ENCODE measurements around the gene NKRF.

Gene NKRF

DNA sequence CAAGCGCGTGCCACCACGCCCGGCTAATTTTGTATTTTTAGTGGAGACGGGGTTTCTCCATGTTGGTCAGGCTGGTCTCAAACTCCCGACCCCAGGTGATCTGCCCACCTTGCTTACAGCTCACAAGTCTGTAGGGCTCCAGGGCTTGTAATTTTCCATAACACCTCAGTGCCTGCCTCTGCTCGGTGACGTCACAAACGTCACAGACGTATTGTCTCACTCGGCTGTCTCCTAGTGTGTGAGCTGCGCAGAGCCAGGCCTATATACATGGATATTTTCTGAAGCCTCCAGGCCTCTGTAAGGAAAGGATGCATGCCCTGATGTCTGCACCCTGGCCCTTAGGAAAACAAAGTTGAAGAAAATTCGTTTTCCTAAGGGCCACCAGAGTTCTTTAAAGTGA lies 8.6 kb upstream of the NKRF start:
- DNase-seq (ENCODE audit: low read depth in 2 of 2), result no peak

DNA sequence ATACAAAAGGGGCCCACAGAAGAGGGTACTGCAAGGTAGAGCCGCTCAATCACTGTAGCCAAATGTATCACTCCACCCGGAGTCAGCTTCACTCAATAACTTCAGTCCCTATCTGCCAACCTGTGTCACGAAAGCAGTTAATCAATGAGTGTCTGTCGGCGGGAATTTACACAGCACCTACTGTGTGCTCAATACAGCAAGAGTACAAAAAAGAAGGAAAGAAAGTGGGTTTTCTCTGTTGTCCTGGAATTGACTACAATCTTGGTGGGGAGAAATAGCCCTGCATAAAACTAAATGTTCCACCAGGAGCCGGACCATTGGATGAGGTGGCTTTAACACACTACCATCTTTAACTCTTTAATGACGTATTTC lies 780 bp upstream of the NKRF start:
- no peak for DNase-seq (ENCODE audit: low read depth in 2 of 2)

DNA sequence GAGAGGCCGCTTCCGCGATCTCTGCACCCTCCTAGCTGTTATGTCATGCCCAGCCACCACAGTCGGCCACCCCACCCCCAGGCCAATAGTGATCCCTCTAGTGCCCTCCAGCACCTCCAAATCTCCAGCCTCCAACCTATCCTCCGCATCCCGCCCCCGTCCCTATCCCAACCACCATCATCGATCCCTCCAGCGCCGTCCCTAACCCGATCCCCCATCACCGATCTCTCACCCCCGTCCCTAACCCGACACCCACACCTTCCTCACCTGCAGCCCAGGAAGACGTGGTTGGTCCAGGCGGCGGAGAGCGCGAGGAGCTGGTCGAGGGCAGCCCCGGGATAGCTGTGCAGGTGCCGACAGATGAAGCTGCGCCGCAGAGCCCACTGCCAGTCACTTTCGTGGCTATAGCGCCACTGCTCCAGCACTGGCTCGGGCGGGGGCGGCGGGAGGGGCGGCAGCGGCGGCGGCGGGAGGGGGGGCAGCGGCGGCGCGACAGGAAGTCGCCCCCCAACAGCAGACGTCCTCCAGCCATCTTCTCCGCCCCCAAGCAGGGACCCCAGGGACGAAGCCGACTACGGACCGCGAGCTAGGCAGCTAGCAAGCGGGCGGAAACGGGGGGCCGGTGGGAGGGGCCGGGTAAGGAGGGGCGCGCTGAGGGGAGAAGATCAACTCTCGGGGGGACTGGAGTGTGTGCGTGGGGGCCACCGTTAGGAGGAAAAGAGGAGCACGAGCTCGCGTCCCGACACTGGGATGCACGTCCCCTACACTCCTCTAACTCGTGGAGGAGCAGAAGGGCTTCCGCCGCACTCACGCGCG lies 552 bp downstream of the NKRF start:
- peak; percentile 8 to 10 for DNase-seq (ENCODE audit: low read depth in 2 of 2)

DNA sequence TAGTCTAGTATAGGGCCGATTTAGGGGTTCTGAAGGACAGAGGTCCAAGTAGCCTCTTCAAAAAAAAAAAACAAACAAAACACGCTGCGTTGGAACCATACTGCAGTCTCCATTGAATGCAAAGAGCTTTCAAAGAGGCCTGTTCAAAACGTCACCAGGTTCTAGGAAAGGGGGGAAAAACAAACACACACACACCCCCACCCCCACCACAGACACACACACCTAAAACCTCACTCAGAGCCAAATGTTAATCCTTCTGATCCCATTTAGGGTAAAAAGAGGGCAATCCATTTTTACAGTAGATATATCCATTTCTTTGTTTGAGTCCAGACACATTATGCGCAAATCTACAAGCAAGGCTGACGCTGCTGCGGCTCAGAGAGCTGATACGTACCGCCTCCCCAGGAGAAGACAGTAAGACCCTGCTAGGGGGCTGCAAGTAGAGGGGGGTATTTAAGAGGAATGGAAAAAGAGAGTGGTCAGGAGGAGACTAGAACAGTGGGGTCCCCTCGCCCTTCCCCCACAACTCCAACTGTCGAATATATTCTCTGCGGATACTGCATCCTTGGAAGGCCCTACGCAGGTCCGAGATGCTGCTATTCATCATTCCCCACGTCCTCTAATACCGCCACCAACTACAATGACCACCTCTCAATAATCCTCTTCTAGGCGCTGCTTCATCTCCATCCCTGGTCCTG lies 1.3 kb downstream of the NKRF start:
- DNase-seq (ENCODE audit: low read depth in 2 of 2), result no peak

DNA sequence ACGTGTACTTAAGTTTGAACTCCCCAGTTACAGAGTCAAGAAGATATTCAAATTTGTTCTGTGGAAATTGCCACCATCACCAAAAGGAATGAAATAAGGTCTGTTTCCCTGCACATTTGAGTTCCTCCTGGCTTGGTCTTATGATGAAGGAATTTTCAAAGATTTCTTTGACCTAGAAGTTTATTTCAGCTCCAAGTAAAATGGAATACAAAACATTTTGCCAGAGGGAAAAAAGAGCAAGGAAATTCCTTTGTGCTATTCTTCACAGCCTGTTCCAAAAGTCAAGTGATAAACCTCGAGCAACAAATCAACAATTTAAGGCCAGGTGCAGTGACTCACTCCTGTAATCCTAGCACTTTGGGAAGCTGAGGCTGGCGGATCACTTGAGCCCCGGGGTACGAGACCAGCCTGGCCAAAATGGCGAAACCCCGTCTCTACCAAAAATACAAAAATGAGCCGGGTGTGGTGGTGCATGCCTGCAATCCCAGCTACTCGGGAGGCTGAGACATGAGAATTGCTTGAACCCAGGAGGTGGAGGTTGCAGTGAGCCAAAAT lies 3.4 kb downstream of the NKRF start:
- DNase-seq (ENCODE audit: low read depth in 2 of 2), result no peak

DNA sequence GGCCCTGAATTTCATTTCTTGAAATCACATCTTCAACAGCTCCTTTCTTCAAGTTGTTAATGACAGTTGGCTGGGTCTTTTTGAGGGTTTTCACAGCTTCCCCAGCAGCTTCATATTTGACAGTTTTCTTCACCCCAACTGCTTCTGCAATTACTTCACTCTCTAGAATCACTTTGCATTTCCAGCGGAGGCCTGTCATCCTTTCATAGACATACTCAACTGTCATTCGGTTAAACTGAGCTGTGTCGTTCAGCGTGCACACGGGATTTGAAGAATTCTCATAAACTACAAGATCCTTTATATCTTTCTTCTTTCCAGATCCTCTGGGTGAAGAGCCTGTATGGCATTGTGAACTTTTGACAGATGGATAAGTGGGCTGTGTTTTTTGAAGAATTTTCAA lies 16.4 kb downstream of the NKRF start:
- DNase-seq (ENCODE audit: low read depth in 2 of 2), result no peak

DNA sequence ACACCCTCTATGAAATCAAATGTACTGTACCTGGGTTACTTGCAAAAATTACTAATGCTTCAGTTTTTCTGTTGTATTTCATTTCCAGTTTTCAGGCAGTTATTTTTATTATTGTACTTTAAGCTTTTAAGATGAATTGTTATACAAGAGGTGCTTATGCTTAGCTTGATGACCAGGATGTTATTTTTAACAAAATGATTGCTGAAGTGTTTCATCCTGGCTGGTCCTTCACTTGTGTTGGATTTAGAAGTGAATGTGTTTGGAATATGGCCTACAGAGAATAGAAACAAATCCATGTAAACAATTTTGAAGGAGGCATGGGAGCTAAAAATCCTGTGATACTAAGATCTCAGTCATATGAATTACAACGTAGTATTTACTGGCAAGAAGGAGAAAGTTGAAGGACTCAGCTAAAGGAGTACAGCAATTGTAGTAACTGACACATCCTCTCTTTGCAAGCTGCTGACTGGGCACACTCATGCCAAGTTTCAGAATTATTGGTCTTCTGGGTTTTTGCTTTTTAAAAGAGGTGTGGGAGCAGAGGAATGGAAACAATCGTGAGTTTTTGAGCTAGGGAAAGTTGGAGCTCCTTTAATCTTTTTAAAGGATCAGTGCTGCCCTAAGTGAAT lies 22.7 kb downstream of the NKRF start:
- no peak for DNase-seq (ENCODE audit: low read depth in 2 of 2)

DNA sequence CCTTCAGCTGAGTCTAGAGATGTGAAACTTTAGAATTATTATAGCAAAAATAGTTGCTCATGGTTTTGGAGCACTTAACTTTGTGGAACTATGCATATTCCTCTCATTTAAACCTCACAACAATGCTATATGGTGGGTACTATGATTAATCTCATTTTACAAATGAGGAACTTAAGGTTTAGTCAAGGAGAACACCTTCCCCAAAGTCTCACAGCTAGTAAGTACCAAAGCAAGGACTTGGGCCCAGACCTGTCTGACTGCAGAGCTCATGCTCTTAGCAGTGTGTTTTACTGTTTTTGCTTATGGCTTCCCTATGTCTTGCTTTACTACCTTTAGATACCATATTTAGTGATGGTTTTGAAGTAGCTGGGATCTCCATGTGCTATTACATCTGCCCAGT lies 26.8 kb downstream of the NKRF start:
- no peak for DNase-seq (ENCODE audit: low read depth in 2 of 2)

DNA sequence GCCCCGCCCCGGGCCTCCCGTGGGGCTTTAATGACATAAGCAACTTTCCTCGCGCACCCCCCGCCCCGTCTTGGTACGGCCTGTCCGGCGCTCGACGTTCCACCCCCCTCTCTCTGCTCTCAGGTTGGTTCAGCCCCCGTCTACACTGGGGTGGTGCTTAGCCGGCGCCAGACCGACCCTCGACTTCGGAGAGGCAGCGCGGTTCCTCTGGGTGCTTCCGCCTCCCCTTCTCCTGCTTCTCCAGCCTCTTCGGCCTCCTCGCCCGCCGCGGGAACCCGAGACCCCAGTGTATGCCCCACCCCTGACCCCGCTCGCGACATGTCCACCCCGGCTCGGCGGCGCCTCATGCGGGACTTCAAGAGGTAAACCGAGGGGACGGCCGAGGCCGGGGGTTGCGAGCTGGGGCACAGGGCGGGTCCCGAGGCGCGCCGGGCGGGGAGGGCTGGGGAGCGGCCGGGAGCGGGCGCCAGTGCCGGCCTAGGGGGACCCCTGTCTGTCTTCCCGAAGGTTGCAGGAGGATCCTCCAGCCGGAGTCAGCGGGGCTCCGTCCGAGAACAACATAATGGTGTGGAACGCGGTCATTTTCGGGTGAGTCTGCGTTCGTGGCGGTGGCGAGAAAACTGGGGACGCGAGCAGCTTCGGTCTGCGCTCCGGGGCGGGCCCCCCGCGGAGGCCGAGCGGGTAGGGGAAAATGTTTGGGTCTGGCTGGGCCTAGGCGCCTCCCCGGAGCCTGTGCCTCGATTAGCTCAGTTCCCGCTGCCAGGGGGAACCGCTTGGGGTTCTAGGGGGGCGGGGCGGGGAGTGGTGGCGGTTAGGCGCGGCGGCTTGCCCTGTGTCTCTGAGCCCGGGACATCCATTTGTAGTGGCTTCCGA lies 31.6 kb downstream of the NKRF start, which contains the start of gene UBE2A:
UBE2A (plus strand) TSS at position 170 of the 873 bp plus-strand sequence; CDS start at position 319, 149 bp downstream.
- peak; percentile 76 to 78 for DNase-seq (ENCODE audit: low read depth in 2 of 2)

DNA sequence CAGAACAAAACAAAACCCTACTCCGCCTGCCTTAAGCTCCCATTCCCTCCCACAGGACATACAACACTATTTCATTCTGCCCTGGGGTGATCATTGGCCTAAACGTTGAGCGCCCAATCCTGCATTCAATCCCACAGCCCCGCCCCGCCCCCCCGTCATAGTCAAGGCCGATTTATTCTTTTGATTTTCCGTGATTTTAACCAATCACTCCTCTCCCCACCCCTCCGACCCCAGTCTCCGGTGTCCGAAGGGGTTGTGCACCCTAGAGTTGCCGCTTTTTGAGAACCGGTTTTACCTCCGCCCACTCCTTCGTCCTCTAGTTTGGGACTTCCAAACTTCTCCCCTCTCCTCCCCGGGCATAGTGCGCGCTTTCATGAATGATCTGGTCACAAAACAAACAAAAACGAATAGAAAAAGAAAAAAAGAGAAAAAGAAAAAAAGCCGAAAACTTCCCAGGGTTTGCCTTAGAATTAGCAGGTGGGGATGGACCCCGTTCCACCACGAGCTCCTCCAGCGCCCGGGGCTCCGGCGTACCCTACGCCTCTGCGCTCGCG lies 32.3 kb downstream of the NKRF start:
- DNase-seq (ENCODE audit: low read depth in 2 of 2), result no peak

DNA sequence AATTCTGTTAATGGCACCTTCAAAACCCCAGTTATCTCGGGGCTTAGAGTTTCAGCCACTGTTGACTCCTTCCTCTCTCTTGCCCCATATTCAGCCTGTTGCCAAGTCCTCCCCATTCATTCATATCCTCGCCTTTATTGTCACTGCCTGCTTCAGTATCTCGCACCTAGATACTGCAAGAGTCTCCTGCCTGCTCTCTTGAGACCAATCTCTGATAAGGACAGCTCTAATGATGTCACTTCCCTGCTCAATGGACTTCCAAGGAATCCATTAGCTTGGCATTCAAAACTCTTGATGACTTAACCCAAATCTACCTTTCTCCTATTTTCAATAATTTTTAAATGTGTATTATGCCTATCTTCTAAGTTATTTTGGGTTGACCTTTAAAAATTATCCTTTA lies 33.0 kb downstream of the NKRF start:
- DNase-seq (ENCODE audit: low read depth in 2 of 2), result no peak

DNA sequence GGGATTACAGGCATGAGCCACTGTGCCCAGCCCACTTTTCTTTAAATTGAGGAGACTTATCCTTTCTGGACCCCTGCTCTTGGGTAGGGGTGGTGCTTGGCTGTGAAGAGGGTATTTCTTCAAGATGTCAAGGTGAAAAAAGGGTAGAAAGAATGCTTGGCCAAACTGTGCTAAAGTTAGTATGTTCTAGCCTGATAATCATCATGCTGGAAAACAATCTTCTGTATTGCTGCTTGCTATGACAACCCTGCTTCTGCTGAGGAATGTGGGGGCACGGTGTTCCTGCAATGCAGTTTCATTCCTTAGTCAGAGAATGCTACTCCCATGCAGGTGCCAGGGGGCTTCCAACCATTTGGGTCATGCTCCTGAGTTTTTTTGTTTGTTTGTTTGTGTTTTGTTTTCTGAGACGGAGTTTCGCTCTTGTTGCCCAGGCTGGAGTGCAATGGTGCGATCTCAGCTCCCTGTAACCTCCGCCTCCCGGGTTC lies 35.8 kb downstream of the NKRF start:
- no peak for DNase-seq (ENCODE audit: low read depth in 2 of 2)

DNA sequence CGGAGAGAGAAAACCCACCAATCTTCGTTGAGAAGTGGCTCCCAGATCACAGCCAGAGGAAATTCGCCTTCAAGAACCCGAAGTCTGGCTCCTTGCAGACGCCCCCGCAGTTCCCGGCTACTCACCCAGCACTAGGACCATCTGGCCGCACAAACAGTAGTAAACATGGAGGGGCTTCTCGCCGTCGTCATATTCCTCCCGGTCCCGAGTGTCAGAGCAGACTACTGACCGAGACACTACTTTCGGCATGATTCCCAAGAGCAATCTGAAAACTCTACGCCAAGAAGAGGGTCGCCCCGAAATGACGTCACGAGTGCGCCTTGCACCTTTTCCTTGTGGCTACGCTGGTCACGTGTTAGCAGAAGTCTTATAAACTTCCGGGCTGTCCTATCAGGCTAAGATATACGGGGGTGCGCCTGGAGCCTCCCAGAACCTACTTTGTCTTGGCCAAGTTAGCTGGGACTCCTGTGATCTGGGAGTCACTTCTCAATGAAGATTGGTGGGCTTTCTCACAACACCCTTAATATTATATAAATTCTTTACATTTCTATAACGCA lies 41.0 kb downstream of the NKRF start, which contains the start of gene STEEP1:
STEEP1 (minus strand) TSS at position 303 of the 557 bp plus-strand sequence; CDS start at position 249, 54 bp downstream.
- DNase-seq (ENCODE audit: low read depth in 2 of 2), result peak; percentile 64 to 81

DNA sequence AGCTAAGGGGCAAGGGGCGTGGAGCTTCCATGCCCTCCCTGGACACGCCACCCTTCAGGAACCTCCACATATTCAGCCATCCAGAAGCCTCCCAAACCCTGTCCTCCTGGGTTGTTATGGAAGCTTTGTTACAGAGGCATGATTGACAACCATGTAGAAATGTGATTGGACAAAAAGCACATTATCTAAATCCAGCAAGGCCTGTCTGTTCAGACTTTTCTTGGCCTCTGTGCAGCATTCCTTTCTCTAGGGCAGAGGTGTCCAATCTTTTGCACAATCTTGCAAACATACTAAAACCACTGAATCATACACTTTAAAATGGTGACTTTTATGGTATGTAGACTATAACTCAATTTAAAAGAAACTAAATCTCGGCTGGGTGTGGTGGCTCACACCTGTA lies 53.7 kb downstream of the NKRF start:
- no peak for DNase-seq (ENCODE audit: low read depth in 2 of 2)

DNA sequence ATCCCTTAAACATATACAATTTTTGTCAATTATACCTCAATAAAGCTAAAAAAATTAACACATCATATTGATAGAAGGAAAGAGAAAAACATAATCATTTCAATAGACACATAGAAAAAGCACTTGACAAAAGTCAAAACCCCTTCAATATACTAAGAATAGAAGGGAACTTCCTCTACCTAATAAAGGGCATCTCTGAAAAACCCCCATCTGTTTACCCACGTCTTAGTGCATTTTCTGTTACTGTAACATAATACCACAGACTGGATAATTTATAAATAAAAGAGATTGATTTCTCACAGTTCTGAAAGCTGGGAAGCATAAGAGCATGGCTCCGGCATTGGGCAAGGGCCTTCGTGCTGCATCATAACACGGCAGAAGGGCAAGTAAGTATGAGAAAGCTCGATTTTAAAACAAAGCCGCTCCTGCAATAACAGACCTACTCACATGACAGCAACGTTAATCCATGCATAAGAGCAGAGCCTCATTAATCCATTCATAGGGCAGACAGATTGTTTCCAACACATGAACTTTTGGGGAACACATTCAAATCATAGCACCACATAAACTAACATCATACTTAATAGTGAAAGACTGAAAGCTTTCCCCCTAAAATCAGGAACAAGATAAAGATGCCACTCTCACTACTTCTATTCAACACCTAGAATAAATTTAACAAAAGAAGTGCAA lies 56.8 kb downstream of the NKRF start:
- DNase-seq (ENCODE audit: low read depth in 2 of 2), result no peak

DNA sequence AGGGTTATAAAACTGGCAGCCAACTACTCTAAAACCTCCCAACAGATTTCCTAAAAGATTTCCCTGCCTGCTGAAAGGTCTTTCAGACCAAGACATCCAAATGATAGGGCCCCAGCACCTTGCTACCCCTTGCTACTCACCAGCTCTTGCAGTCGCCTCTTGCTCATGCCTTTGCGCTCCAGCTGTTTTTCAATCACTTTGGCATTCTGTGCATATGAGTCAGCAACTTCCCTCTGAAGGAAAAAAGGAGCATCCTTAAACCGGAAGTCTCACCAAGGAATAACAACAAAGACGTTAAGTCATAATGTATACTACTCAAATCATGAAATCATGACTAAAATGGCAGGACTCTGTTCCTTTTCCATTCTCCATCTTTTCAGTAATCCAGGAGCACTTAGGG lies 65.0 kb downstream of the NKRF start:
- DNase-seq (ENCODE audit: low read depth in 2 of 2), result no peak

DNA sequence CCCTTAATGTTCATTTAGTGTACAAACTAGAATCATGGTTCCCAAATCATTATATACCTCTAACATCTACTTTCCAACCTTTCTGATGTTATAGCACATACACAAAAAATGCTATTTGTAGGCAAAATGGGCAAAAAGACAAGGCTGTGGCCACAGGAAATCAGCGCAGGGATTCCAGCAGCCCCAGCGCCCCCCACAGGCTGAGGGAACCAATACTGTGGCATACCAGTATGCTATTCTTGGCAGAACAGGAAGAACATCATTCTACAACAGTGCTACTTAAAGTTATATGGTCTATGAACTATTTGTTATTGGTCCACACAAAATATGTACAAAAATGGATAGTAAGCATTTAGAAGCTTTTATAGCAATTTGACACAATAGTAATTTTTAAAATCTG lies 66.4 kb downstream of the NKRF start:
- no peak for DNase-seq (ENCODE audit: low read depth in 2 of 2)

All from activated CD4-positive, alpha-beta T cell treated with anti-CD3 and anti-CD28 coated beads for 24 hours (primary cell).